ENCODE data around the gene CRIM1.

- TF ChIP-seq CTCF (conservative IDR thresholded peaks at IDR 0.05) = no peak
- no peak for TF ChIP-seq ZFX (IDR thresholded peaks at IDR 0.05)
These were observed 78.0 kb downstream of the CRIM1 start for GRCh38 chr2:36433311-36434217.

Data from C4-2B (cell line).